ENCODE data around the gene AMFR.
A peak's percentile ranks its signal among the peaks of the same experiment; 100 is the strongest.

GRCh38 chr16:56357765-56358322 is 67.5 kb downstream of the AMFR start:
- TF ChIP-seq CTCF (tag by site-specific recombination; IDR thresholded peaks at IDR 0.05) (peak; percentile 53), ZNF670 (tag by site-specific recombination; IDR thresholded peaks at IDR 0.05; ENCODE audit: low read depth) (no peak), ZNF792 (tag by site-specific recombination; IDR thresholded peaks at IDR 0.05) (no peak), ZNF433 (tag by site-specific recombination; IDR thresholded peaks at IDR 0.05; ENCODE audit: low read depth) (no peak), ZNF518A (tag by site-specific recombination; conservative IDR thresholded peaks at IDR 0.05; ENCODE audit: low read depth) (no peak), EGR2 (tag by site-specific recombination; IDR thresholded peaks at IDR 0.05; ENCODE audit: low read depth) (no peak), ZNF274 (IDR thresholded peaks at IDR 0.05; ENCODE audit: low read length) (no peak), ZNF274 (tag by site-specific recombination; IDR thresholded peaks at IDR 0.05; ENCODE audit: borderline replicate concordance) (no peak), ZNF354C (tag by site-specific recombination; IDR thresholded peaks at IDR 0.05; ENCODE audit: borderline replicate concordance, low read depth) (no peak), ZNF610 (tag by site-specific recombination; IDR thresholded peaks at IDR 0.05; ENCODE audit: borderline replicate concordance) (no peak), ZFP69B (tag by site-specific recombination; IDR thresholded peaks at IDR 0.05) (no peak)
